NCI-H2107 treated with DMSO at 0.1 percent for 48 hours (cell line): Measurements from ENCODE around the gene KIF22.
"Not testable (repeated sequence)": the region's sequence is repeated elsewhere in the genome, so short reads cannot be mapped to it uniquely, and the experiment has no call there.

ENCODE experiments used
- DNase-seq: peaks from one replicate; lab custom pipeline; 2025; ENCODE audit not compliant: unreplicated experiment; lab: John Stamatoyannopoulos, UW

KIF22 gene

GRCh38 chr16:29790183-29790948 is at the start of gene KIF22:
TSS of gene KIF22 (plus strand) at chr16:29790751. CDS start at chr16:29790760, 9 bp downstream.
- DNase-seq: peak; percentile 93

- no peak for DNase-seq
Measured at GRCh38 chr16:29742683-29743275, 47.8 kb upstream of the KIF22 start.

- DNase-seq: no peak
Measured at GRCh38 chr16:29743475-29743826, 47.1 kb upstream of the KIF22 start.

- no peak for DNase-seq
Measured at GRCh38 chr16:29743827-29744531, 46.6 kb upstream of the KIF22 start.

GRCh38 chr16:29744541-29745101 is 45.9 kb upstream of the KIF22 start:
- DNase-seq: no peak

- no peak for DNase-seq
Measured at GRCh38 chr16:29745121-29745852, 45.3 kb upstream of the KIF22 start.

- no peak for DNase-seq
Measured at GRCh38 chr16:29745853-29746345, 44.7 kb upstream of the KIF22 start, which contains the start of gene C16orf54. TSS of gene C16orf54 (minus strand) at chr16:29745990. CDS start at chr16:29744951, 1,039 bp downstream.

- DNase-seq: not testable (repeated sequence)
Measured at GRCh38 chr16:29746518-29746917, 44.0 kb upstream of the KIF22 start.

GRCh38 chr16:29747947-29748759 is 42.4 kb upstream of the KIF22 start:
- no peak for DNase-seq

- DNase-seq: not testable (repeated sequence)
Measured at GRCh38 chr16:29748760-29749149, 41.8 kb upstream of the KIF22 start.

GRCh38 chr16:29753516-29753915 is 37.0 kb upstream of the KIF22 start:
- DNase-seq: no peak

GRCh38 chr16:29756654-29757053 is 33.9 kb upstream of the KIF22 start:
- DNase-seq: no peak

- DNase-seq: not testable (repeated sequence)
Measured at GRCh38 chr16:29757086-29757485, 33.5 kb upstream of the KIF22 start.

- DNase-seq: no peak
Measured at GRCh38 chr16:29757950-29758466, 32.5 kb upstream of the KIF22 start.

- peak; percentile 94 for DNase-seq
Measured at GRCh38 chr16:29760567-29761279, 29.8 kb upstream of the KIF22 start.

- DNase-seq: not testable (repeated sequence)
Measured at GRCh38 chr16:29761280-29761651, 29.3 kb upstream of the KIF22 start.

- DNase-seq: no peak
Measured at GRCh38 chr16:29761882-29762281, 28.7 kb upstream of the KIF22 start.

- no peak for DNase-seq
Measured at GRCh38 chr16:29763326-29763725, 27.2 kb upstream of the KIF22 start.
